NCI-H345 (cell line): ENCODE data around the gene HMGN1.

Source experiments
- DNase-seq: peaks from one replicate; lab custom pipeline; 2025; lab: John Stamatoyannopoulos, UW

Gene HMGN1

GRCh38 chr21:39367783-39368182, 18.9 kb upstream of the HMGN1 start:
- DNase-seq, result no peak

- no peak for DNase-seq
Observed at GRCh38 chr21:39366563-39366962, 17.7 kb upstream of the HMGN1 start.

DNA sequence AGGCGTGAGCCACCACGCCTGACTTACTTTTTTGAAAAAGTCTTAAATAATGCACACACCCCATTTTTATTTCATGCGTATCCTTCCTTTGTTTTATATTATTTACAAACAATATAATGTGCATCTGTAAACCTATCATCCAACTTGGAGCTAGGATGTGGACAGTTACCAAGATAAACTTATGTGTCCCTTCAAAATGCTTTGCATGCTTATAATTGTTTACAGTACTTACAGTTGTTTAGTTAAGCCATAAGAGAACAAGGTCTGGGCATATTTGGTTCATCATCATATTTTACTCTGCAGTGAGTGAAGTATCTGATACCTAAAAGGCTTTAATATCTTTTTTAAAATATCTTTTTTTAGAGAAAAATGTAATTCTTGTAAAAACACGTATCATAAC, 16.1 kb upstream of the HMGN1 start:
- no peak for DNase-seq

DNA sequence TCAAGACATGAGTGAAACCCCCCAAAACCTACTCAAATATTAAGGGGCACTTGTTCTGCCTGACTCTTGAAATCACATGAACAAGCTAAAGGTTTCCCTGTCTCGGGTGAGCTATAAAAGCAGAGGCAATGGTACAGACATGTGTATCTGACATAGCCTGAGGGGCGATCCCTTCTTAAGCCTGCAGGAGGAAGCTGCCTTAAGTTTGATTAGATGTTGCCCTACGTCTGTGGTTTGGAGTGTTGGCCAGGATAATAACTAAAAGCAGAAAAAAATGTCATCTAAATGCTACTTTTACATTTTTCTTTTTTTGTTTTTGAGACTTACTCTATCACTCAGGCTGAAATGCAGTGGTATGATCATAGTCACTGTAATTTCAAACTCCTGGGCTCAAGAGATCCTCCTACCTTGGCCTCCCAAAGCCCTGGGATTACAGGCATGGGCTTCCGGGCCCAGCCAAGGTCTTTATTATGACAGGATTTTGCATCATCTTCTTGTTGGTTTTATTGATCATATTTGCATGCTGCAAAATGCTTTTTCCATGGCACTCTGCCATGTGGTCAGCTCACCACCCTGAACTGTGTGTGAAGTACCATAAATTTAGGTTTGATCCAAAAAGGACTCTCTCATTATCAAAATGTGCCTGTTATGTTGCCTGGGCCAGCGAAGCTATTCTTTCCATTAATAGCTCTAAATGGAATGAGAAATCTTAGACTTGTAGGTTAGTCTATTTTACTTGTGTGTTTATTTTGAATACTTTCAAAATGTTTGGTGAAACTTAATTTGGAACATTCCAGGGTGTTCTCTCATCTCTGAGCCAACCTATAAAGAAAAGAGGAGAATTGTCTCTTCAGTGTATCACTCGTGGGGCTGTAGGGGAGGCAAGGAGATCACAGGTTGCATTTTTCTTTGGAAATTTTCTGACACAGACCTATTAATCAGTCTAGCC, 15.0 kb upstream of the HMGN1 start:
- DNase-seq, result no peak

DNA sequence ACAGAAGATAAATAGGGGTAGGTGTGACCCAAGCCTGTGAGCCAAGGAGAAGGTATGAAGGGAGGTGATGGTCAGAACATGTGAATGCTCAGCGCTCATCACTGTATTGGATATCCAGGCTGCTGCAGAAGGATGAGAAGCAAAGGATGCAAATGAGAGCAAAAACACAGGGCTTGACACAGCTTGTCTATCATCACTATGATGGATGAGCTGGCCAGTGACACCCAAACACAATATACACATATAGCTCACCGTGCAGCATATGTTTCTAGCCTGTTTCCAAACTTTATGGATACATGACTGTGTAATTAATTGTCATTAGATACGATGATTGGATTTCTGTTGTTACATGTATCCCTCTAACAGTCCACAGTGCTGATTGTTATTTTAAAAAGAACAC, 13.8 kb upstream of the HMGN1 start:
- no peak for DNase-seq

GRCh38 chr21:39359382-39359781, 10.5 kb upstream of the HMGN1 start:
- no peak for DNase-seq

DNA sequence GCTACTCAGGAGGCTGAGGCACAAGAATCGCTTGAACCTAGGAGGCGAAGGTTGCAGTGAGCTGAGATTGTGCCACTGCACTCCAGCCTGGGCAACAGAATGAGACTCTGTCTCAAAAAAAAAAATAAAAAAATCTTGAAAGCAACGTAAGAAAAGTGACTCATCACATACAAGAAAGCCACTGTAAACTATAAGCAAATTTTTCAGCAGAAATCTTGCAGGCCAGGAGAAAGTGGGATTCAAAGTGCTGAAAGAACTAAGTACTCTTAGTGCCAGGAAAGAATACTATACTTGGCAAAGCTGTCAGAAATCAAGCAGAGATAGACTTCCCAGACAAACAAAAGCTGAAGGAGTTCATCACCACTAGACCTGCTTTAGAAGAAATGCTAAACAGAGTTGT, 4.4 kb upstream of the HMGN1 start:
- no peak for DNase-seq

GRCh38 chr21:39350094-39351005, 1.5 kb upstream of the HMGN1 start:
- no peak for DNase-seq

DNA sequence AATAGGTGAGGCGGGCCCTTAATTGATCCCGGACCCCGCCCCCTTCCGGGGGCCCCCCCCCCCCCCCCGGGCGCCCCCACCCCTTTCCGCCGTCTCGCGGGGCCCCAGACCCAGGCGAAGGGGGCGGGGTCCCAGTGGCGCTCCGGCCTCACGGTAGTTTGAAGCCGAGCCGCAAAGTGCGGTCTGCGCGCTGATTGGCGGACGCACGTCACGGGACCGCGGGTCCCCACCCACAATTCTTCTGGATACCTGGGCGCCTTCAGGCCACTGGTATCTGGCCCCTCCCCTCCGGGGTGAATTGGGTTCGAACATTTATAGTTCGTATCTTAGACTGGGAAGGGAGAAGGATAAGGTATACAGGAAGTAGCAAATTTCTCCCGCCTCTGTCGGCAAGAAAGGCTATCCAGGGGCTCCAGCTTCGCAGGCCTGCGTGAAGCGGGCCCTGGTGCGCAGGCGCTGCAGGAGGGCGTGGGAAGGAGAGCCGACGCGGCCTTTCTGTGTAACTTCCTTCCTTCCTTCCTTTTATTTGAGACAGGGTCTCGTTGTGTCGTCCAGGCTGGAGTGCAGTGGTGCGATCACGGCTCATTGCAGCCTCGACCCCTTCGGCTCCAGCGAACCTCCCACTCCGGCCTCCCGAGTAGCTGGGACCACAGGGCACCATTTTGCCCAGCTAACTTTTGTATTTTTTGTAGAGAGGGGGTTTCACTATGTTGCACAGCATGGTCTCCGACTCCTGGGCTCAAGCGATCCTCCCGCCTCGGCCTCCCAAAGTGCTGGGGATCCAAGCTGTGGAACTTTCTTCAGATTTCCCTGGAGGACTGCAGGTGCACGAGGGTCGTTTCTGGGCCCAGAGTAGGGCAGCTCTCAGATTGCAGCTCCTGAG, 564 bp upstream of the HMGN1 start:
- peak; percentile 100 for DNase-seq

DNA sequence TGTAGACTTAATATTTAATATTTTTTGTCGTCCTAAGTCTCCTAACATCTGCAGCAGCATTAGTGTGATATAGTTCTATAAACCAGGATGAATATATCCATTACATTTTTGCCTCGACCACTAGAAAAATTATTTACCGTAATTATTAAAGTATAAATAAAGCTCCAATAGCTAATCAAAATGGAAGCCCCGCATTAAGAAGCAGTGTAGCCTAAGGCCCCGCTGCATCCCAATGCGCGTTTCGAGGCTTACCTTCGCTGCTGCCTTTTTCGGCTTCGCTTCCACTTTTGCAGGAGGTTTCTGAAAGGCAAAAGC, 891 bp downstream of the HMGN1 start:
- no peak for DNase-seq

GRCh38 chr21:39347537-39347936, 1.4 kb downstream of the HMGN1 start:
- DNase-seq, result no peak

DNA sequence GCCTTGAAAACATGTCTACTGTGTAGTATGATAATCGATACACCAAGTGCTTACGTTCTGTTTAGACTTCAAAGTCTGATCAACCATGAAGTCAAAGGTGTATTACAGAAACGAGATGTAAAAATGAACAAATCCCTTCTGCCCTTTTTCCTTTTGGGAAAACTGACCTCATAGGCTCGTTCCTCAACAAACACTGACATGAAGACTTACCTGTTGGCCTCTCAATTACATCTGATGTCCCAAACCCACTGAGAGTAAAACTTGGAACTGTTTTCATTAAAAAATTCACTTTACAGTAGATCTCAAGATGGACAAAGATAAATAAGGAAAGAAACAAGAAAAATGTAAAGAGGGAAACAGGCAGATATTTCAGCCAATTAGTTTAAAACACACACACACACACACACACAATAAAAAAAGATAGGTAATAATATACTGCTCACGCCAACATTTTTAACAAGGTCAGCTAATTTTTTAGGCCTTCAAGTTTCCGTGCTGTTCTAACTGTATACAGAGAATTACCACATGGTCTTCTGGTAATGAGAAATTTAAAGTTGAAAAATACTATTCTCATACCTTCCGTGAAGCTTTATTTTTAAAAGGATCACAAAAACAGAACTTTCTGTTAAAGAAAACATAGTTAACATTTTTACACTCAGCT, 2.1 kb downstream of the HMGN1 start:
- no peak for DNase-seq

GRCh38 chr21:39346206-39346605, 2.7 kb downstream of the HMGN1 start:
- no peak for DNase-seq

DNA sequence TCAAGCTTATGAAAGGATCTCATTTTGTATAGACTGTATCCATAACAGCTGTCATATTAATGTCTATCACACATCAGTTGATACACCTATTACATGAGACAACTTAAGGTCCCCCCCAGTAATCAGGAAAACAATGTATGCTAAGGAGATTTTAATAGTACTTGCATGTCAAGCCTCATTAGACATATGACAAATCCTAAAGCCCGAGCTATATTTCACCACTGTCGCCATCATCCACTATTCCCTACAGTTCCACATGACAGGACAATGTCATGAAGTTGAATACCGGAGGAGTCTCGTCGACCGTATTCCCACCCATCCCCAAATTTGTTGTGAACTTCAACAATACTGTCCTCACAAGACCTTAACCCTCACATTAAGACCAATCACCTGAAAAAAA, 3.4 kb downstream of the HMGN1 start:
- no peak for DNase-seq

GRCh38 chr21:39344848-39345247, 4.0 kb downstream of the HMGN1 start:
- no peak for DNase-seq

GRCh38 chr21:39341249-39341923, 7.5 kb downstream of the HMGN1 start:
- DNase-seq, result no peak

GRCh38 chr21:39340687-39341086, 8.2 kb downstream of the HMGN1 start:
- no peak for DNase-seq

DNA sequence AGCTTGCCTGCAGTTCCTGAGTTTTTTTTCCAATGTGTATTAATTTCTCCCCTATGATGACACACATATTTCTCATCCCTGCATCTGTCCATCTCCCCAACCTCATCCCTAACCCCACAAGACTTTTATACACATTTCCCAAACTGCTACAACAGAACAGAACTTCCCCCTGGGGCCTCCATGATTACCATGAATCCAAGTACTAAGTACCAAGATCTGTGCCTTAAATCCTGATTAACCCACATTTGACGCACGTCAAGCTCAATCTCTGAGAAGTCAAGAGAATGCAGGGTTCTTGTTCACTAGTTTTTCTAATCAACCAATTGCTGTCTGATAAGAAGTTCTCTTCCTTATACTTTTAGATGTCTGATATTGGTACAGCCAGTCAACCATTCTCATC, 9.7 kb downstream of the HMGN1 start:
- no peak for DNase-seq

DNA sequence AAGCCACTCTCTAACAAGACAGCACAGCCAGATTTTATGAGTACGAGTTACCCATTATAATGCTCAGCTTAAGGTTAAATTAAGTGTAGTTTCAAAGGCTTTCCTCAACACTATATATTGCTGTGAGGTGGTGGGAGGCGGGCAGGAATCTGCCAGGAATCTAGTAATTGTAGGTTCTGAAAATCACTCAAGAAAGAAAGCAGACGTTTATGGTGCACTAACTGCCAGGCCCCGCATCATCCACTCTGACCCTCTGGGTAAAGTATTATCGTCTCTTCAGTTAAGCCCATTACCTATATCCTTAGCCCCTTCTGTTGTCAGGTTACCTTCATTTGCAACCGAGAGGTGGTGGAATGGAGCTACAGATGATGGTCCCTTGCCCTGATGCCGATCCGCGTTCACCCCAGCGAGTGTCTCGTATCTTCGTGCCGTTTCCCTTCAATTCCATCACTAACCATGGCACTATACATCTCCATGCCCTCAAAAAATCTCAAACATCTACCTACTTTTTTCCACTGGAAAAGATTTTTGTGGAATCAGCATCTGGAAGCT, 12.4 kb downstream of the HMGN1 start:
- no peak for DNase-seq

- DNase-seq, result no peak
Observed at GRCh38 chr21:39334611-39335010, 14.3 kb downstream of the HMGN1 start.

GRCh38 chr21:39332175-39332574, 16.7 kb downstream of the HMGN1 start:
- no peak for DNase-seq
